Measurements from ENCODE around the gene E4F1. TPM values are rescaled to one million over a fixed set of nuclear protein-coding genes. Genes with fewer than 3 reads are reported as not detected.

E4F1 gene
- total and polyA plus RNA-seq, 2 of the 13 experiments (the other 11 are each of a cell fraction or from before 2014, with no cell fraction given), result 13.8 to 19.5 TPM

- TF ChIP-seq HMGXB3 (CRISPR knock-in tag; IDR thresholded peaks at IDR 0.05; ENCODE audit: borderline replicate concordance), result no peak
- TF ChIP-seq EZH2 (conservative IDR thresholded peaks at IDR 0.05; ENCODE audit: low read depth, low read length), result no peak
- TF ChIP-seq HMG20A (CRISPR knock-in tag; IDR thresholded peaks at IDR 0.05; ENCODE audit: borderline replicate concordance), result no peak
- TF ChIP-seq PBX2 (CRISPR knock-in tag; IDR thresholded peaks at IDR 0.05), result no peak
Observed at GRCh38 chr16:2206420-2206779, 17.0 kb upstream of the E4F1 start (continued).

- TSS peak; percentile 45 for BruUV-seq (replicated peaks)
- Histone ChIP-seq H4K20me1 (ENCODE audit: insufficient read depth, low read length) (no peaks in the 10 kb centered on the region), H2AFZ (ENCODE audit: low read length) (no peak overlapping the region), H3K4me3 (replicated peaks in 1 of 3; ENCODE audit: insufficient read depth in 1 of 3, low read depth in 2 of 3, low read length in 3 of 3) (0 out of 6 replicates have a peak overlapping the region, but pooled peaks of 1 of the 3 experiments have one; percentile 96), H3K4me1 (ENCODE audit: insufficient read depth, low read length) (peaks cover 43% of the 10 kb centered on the region), H3K27ac (ENCODE audit: extremely low read length, insufficient read depth, low read length) (no peak overlapping the region), H3K9me3 (ENCODE audit: low read length) (no peaks in the 10 kb centered on the region), H3K9ac (ENCODE audit: insufficient read depth, low read depth, low read length) (no peak overlapping the region; the same call in 1 of the 2 replicates), H3K79me2 (ENCODE audit: insufficient read depth, low read length) (peaks cover 8% of the 10 kb centered on the region), H3K4me2 (ENCODE audit: low read depth, low read length) (peak overlapping the region; percentile 95; the same call in 1 of the 2 replicates), H3K27me3 (ENCODE audit: control insufficient read depth in 1 of 2, insufficient read depth in 2 of 2, low read length in 2 of 2) (no peaks in the 10 kb centered on the region), H3K36me3 (replicated peaks in 1 of 2; ENCODE audit: control insufficient read depth in 1 of 2, insufficient read depth in 2 of 2, low read length in 2 of 2) (peaks cover 2 to 13% of the 10 kb centered on the region in 2 experiments; a peak in 4 of 5 replicates)
- CTCF ChIA-PET (ENCODE audit: low intra/inter-chr PET ratio, low total read pairs), result no interaction called here
- POLR2A ChIA-PET, result interaction anchor here (1.0 to 4.3 kb wide), 4 partner anchors 8 to 52 kb away, joined by 3 to 18 read pairs (median 8); partner anchors contain the start of genes PGP and TRAF7
- in situ Hi-C loops (cut with HindIII; ENCODE audit: extremely low pct_ligation_motif_present, low pct_unique_long_range_greater_than_20kb) (no loop called here), intact Hi-C loops (cut with micrococcal nuclease; ENCODE audit: unreplicated experiment) (no loop called here)
- no peak for FAIRE-seq
- ATAC-seq, result no peak
- no peak for TF ChIP-seq MXD1 (CRISPR knock-in tag; IDR thresholded peaks at IDR 0.05)
- peak; percentile 76 for TF ChIP-seq AGO2 (optimal IDR thresholded peaks at IDR 0.05; ENCODE audit: low read depth, low read length)
- peak; percentile 62 for TF ChIP-seq RBFOX2 (IDR thresholded peaks at IDR 0.05; ENCODE audit: low read depth, low read length)
- no peak for DNase-seq (ENCODE audit: low spot score)
- 93% methylated on average over 7 of the region's 23 CpGs for WGBS (ENCODE audit: low lambda C conversion rate)
Observed at GRCh38 chr16:2206780-2207433, 16.5 kb upstream of the E4F1 start.
